ENCODE results near the gene SAMHD1. TPM values are rescaled to one million over a fixed set of nuclear protein-coding genes. Genes with fewer than 3 reads are reported as not detected.
A peak's percentile ranks its signal among the peaks of the same experiment; 100 is the strongest.
"Not testable (repeated sequence)": the region's sequence is repeated elsewhere in the genome, so short reads cannot be mapped to it uniquely, and the experiment has no call there.

Gene SAMHD1
- total RNA-seq, 2 donors from 2014 or later = 25.2 to 42.8 TPM

- intact Hi-C loops (cut with DNase I, micrococcal nuclease) = no loop called here
- ATAC-seq (peak; percentile 74), DNase-seq (no peak)
Measured at GRCh38 chr20:36924167-36925045, 27.1 kb downstream of the SAMHD1 start.

GRCh38 chr20:36920334-36920730, 31.2 kb downstream of the SAMHD1 start:
- no peak for DNase-seq
- intact Hi-C loops (cut with DNase I, micrococcal nuclease) = no loop called here
- no peak for ATAC-seq

- DNase-seq = no peak
- peak; percentile 57 for ATAC-seq
- intact Hi-C loops (cut with DNase I, micrococcal nuclease) = no loop called here
Measured at GRCh38 chr20:36919715-36920333, 31.7 kb downstream of the SAMHD1 start.

GRCh38 chr20:36917943-36918342, 33.6 kb downstream of the SAMHD1 start:
- intact Hi-C loops (cut with DNase I, micrococcal nuclease) = no loop called here
- DNase-seq (no peak), ATAC-seq (no peak)

DNA sequence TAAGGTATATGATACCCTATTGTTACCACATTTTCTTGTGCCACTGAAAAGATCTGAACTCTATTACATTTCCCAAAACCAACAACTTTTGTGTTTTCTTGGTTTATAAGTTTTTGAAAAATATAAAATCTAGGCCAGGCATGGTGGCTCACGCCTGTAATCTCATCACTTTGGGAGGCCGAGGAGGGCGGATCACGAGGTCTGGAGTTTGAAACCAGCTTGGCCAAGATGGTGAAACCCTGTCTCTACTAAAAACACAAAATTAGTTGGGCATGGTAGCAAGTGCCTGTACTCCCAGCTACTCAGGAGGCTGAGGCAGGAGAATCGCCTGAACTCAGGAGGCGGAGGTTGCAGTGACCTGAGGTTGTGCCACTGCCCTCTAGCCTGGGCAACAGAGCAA, 34.3 kb downstream of the SAMHD1 start:
- intact Hi-C loops (cut with DNase I, micrococcal nuclease) = no loop called here
- ATAC-seq (no peak), DNase-seq (no peak)

GRCh38 chr20:36916199-36916598, 35.3 kb downstream of the SAMHD1 start:
- DNase-seq (no peak), ATAC-seq (no peak)
- intact Hi-C loops (cut with DNase I, micrococcal nuclease) = no loop called here

- intact Hi-C loops (cut with DNase I, micrococcal nuclease) = no loop called here
- ATAC-seq = no peak
- DNase-seq = no peak
Measured at GRCh38 chr20:36908603-36909002, 42.9 kb downstream of the SAMHD1 start.

DNA sequence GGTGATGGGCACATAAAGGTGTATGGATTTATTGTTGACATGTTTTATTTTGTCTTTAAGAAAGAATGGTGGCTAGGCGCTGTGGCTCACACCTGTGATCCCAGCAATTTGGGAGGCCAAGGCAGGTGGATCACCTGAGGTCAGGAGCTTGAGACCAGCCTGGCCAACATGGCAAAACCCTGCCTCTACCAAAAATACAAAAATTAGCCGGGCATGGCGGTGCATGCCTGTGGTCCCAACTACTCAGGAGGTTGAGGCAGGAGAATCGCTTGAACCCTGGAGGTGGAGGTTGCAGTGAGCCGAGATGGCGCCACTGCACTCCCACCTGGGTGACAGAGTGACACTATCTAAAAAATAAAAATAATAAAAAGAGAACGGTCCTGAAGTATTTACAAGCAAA, 45.4 kb downstream of the SAMHD1 start:
- ATAC-seq; DNase-seq; intact Hi-C loops (cut with DNase I, micrococcal nuclease): not testable (repeated sequence)

DNA sequence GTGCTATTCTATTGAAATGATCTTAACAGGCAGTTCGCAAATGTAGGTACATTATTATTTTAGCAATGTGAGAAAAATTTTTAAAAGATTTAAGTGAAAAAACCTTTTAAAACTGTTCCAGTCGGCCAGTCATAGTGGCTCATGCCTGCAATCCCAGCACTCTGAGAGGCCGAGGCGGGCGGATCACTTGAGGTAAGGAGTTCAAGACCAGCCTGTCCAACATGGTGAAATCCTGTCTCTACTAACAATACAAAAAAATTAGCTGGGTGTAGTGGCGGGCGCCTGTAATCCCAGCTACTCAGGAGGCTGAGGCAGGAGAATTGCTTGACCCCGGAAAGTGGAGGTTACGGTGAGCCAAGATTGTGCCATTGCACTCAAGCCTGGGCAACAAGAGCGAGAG, 45.9 kb downstream of the SAMHD1 start:
- ATAC-seq; DNase-seq; intact Hi-C loops (cut with DNase I, micrococcal nuclease): not testable (repeated sequence)

- intact Hi-C loops (cut with DNase I, micrococcal nuclease) = no loop called here
- DNase-seq (no peak), ATAC-seq (no peak)
Measured at GRCh38 chr20:36904690-36905089, 46.8 kb downstream of the SAMHD1 start.

- no peak for ATAC-seq
- intact Hi-C loops (cut with DNase I, micrococcal nuclease) = no loop called here
- DNase-seq = no peak
Measured at GRCh38 chr20:36895036-36895435, 56.5 kb downstream of the SAMHD1 start.

- no peak for ATAC-seq
- intact Hi-C loops (cut with DNase I, micrococcal nuclease) = no loop called here
- no peak for DNase-seq
Measured at GRCh38 chr20:36893801-36894200, 57.7 kb downstream of the SAMHD1 start.

DNA sequence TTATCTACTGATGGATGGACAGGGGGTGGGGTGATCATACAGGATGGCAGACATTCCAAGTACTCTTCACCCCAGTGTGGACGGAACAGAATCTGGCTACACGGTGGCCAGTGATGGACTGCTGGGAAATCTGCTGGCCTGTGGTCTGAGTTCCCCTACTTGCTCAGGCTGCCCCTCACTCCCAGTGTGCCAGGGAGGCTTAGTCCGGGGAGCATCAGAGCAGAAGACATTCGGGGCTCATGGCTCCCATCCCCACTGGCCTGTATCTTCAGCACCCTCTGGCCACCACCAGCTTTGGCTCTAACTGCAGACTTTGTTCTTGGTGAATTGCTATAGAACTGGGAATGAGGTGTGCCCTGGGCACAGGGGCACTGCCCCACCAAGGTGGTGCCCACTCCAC, 60.3 kb downstream of the SAMHD1 start:
- no peak for ATAC-seq
- intact Hi-C loops (cut with DNase I, micrococcal nuclease) = no loop called here
- DNase-seq = no peak

- no peak for ATAC-seq
- intact Hi-C loops (cut with DNase I, micrococcal nuclease) = no loop called here
- DNase-seq = no peak
Measured at GRCh38 chr20:36890586-36890985, 60.9 kb downstream of the SAMHD1 start.

DNA sequence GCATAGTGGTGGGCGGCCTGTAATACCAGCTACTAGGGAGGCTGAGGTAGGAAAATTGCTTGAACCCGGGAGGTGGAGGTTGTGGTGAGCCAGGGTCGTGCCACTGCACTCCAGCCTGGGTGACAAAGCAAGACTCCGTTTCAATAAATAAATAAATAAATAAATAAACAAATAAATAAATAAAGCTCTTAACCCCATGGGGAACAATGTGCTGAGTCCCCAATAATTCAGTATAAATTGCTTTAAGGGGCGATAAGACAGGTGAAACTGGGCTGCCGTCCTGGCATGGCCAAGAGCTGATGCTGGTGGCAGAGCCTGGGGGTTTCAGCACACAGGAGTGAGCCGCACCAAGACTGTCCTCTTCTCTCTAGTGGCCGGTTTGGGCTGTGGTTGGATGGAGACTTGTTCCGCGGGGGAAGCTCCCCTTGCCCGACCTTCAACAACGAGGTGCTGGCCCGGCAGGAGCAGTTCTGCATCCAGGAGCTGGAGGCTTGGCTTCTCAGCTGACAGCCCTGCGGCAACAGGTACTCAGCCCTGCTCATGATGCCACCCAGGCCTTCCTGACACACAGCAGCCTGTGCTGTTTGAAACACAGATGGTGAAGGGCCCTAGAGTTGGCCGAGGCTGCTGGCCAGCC, 62.5 kb downstream of the SAMHD1 start:
- ATAC-seq (no peak), DNase-seq (no peak)
- intact Hi-C loops (cut with DNase I, micrococcal nuclease) = no loop called here

- no peak for ATAC-seq
- intact Hi-C loops (cut with DNase I, micrococcal nuclease) = no loop called here
- no peak for DNase-seq
Measured at GRCh38 chr20:36887752-36888090, 63.8 kb downstream of the SAMHD1 start.

- DNase-seq (peak; percentile 69 to 88), ATAC-seq (peak; percentile 85)
- intact Hi-C loops (cut with DNase I, micrococcal nuclease) = no loop called here
Measured at GRCh38 chr20:36886859-36887751, 64.4 kb downstream of the SAMHD1 start.

- DNase-seq (no peak), ATAC-seq (no peak)
- intact Hi-C loops (cut with DNase I, micrococcal nuclease) = no loop called here
Measured at GRCh38 chr20:36885356-36885755, 66.2 kb downstream of the SAMHD1 start.

- DNase-seq (no peak), ATAC-seq (no peak)
- intact Hi-C loops (cut with DNase I, micrococcal nuclease) = no loop called here
Measured at GRCh38 chr20:36883977-36884535, 67.5 kb downstream of the SAMHD1 start.
